Activated CD8-positive, alpha-beta T cell treated with anti-CD3 and anti-CD28 coated beads for 36 hours (primary cell): ENCODE measurements around the gene GPC6. TPM values are rescaled to one million over a fixed set of nuclear protein-coding genes. Genes with fewer than 3 reads are reported as not detected.

ENCODE experiments used
- ATAC-seq: fragments of 200-7000 bp; cut with Tn5 transposase; one replicate; pipeline ENCODE4 v1.10.0; 2021; ENCODE audit warnings: mild to moderate bottlenecking, moderate library complexity
- CTCF ChIA-PET: fragments of 350-600 bp; sonication (Branson Sonifier 250); formaldehyde crosslinking; loops from one replicate; lab custom pipeline; 2021; ENCODE audit warnings: antibody characterized with exemption; lab: Charles Lee
- POLR2A ChIA-PET: fragments of 350-600 bp; sonication (Branson Sonifier 250); formaldehyde crosslinking; loops from one replicate; lab custom pipeline; 2021; ENCODE audit warnings: antibody characterized with exemption; lab: Charles Lee
- DNase-seq: peaks from one replicate; pipeline ENCODE4 v3.0.0-alpha.2; 2020
- H3K27ac Mint-ChIP-seq: one replicate; pipeline ENCODE4 v1.8.0; 2021; ENCODE audit warnings: mild to moderate bottlenecking, mixed read lengths
- H3K27me3 Mint-ChIP-seq: one replicate; pipeline ENCODE4 v1.8.0; 2021; ENCODE audit warnings: mixed read lengths
- H3K36me3 Mint-ChIP-seq: one replicate; pipeline ENCODE4 v1.8.0; 2021; ENCODE audit warnings: low read depth, mixed read lengths
- H3K4me1 Mint-ChIP-seq: one replicate; pipeline ENCODE4 v1.8.0; 2021; ENCODE audit warnings: low read depth, mixed read lengths
- H3K4me3 Mint-ChIP-seq: one replicate; pipeline ENCODE4 v1.8.0; 2021; ENCODE audit warnings: mild to moderate bottlenecking, moderate library complexity, mixed read lengths
- H3K9me3 Mint-ChIP-seq: one replicate; pipeline ENCODE4 v1.8.0; 2021; ENCODE audit warnings: mixed read lengths
- CTCF ChIP-seq: fragments of 200-600 bp; IDR thresholded peaks from one replicate; pipeline ENCODE4 v1.8.0; 2022; ENCODE audit warnings: antibody characterized with exemption, mild to moderate bottlenecking
- intact Hi-C: fragments of 100-400 bp; cut with micrococcal nuclease; formaldehyde crosslinking; loops from one replicate; pipeline ENCODE4 v1.10.0; 2022
- total RNA-seq, 2 experiments: library from RNA; stranded (reverse); gene quantifications; one replicate each; pipeline ENCODE4 v1.2.3, GENCODE V29; 2021

The GPC6 gene
- total RNA-seq, 2 experiments from 2014 or later = not detected

- H3K4me3 Mint-ChIP-seq = no peak overlapping the region
- DNase-seq (no peak), ATAC-seq (no peak)
- H3K36me3 Mint-ChIP-seq = no peaks in the 10 kb centered on the region
- no peak overlapping the region for H3K27ac Mint-ChIP-seq
- no peak for TF ChIP-seq CTCF
- intact Hi-C loops = no loop called here
- H3K27me3 Mint-ChIP-seq = peaks cover 9% of the 10 kb centered on the region
- ChIA-PET POLR2A (no interaction called here), CTCF (no interaction called here)
- no peaks in the 10 kb centered on the region for H3K4me1 Mint-ChIP-seq
- no peaks in the 10 kb centered on the region for H3K9me3 Mint-ChIP-seq
Observed at GRCh38 chr13:94056362-94056990, 829.9 kb downstream of the GPC6 start.

DNA sequence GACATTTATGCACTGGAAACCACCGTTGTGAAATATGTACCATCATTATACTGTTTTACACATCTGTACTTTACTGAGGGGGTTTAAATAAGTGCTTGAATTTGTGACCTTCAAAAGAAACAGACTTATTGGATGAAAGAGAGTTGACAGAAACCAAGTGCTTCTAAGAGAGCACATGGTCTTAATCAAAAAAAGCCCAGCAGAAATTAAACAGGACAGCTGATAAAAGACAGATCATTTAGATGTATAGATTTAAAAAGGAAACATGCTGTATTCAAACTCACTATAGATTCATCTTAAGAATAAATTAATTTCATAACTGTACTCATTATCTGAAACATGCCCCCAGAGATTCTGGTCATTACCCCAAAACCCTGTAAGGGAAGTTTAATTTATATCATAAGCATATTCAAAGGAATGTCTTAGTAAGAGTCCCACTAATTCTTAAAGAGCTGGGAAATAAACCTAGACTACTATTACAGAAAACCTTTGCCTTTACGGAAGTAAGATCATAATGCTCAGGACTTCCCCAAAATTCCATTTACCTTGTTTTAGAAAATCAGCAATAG lies 831.1 kb downstream of the GPC6 start:
- DNase-seq = no peak
- Mint-ChIP-seq H3K9me3 (no peaks in the 10 kb centered on the region), H3K36me3 (no peaks in the 10 kb centered on the region), H3K27ac (no peak overlapping the region), H3K4me1 (no peaks in the 10 kb centered on the region), H3K4me3 (no peak overlapping the region), H3K27me3 (peaks cover 6% of the 10 kb centered on the region)
- no peak for TF ChIP-seq CTCF
- intact Hi-C loops = no loop called here
- ChIA-PET CTCF (no interaction called here), POLR2A (no interaction called here)
- no peak for ATAC-seq

DNA sequence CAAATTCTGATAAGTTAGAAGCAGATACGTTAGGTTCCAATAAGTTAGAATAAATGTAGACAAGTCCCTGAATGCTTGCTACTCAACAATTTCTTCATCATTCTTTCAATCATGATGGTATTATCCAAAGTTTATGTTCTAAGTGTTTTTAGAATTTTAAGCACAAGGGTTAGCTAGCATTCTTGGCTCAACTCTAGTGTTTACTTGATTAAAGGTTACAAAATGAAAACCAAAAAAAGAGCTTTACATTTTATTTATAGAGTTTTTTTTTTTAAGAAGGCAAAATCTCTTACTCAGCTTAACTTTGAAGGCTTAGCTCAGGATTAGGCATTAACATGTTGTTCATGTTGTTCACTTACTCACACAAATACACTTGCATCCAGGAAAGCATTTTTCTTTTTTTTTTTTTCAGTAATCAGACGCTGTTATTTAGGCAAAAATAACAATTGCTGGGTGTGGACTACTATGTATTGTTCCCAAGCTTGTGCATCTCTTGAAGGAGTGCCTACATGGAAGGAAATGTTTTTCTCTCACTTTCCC lies 832.3 kb downstream of the GPC6 start:
- ChIA-PET CTCF (no interaction called here), POLR2A (interaction anchor here (0.6 kb wide), 1 partner anchor 55 kb away, joined by 3 read pairs; no protein-coding TSS in a partner anchor)
- H3K27ac Mint-ChIP-seq = no peak overlapping the region
- no peak for TF ChIP-seq CTCF
- H3K4me1 Mint-ChIP-seq = no peaks in the 10 kb centered on the region
- no peak overlapping the region for H3K4me3 Mint-ChIP-seq
- ATAC-seq (no peak), DNase-seq (no peak)
- peaks cover 2% of the 10 kb centered on the region for H3K27me3 Mint-ChIP-seq
- H3K9me3 Mint-ChIP-seq = no peaks in the 10 kb centered on the region
- intact Hi-C loops = no loop called here
- no peaks in the 10 kb centered on the region for H3K36me3 Mint-ChIP-seq

GRCh38 chr13:94061301-94061700 lies 834.7 kb downstream of the GPC6 start:
- H3K27ac Mint-ChIP-seq = no peak overlapping the region
- TF ChIP-seq CTCF = no peak
- no peaks in the 10 kb centered on the region for H3K36me3 Mint-ChIP-seq
- DNase-seq (no peak), ATAC-seq (no peak)
- ChIA-PET CTCF (no interaction called here), POLR2A (no interaction called here)
- intact Hi-C loops = no loop called here
- no peaks in the 10 kb centered on the region for H3K9me3 Mint-ChIP-seq
- peaks cover 2% of the 10 kb centered on the region for H3K27me3 Mint-ChIP-seq
- no peak overlapping the region for H3K4me3 Mint-ChIP-seq
- H3K4me1 Mint-ChIP-seq = no peaks in the 10 kb centered on the region

DNA sequence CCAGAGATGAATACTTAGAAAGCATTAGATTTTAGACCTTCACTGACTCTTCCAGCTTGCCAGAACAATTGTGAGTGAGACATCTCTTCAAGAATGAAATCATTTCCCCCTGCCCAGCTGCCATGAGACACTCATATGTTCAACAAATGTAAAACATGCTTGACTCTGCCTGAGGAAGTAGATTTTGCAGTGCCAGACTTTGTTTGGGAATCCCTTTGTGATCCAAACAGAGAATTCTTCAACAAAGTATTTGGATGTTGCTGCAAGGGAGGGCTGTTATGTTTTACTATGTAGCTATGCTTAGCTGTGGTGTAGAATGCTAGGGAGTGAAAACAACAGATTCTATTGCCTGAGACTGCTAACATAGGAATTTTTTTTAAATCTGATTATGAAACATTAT lies 836.5 kb downstream of the GPC6 start:
- CTCF ChIA-PET = no interaction called here
- DNase-seq (no peak), ATAC-seq (no peak)
- no peaks in the 10 kb centered on the region for H3K9me3 Mint-ChIP-seq
- POLR2A ChIA-PET = no interaction called here
- H3K4me3 Mint-ChIP-seq = no peak overlapping the region
- no peaks in the 10 kb centered on the region for H3K4me1 Mint-ChIP-seq
- intact Hi-C loops = no loop called here
- peaks cover 1% of the 10 kb centered on the region for H3K27me3 Mint-ChIP-seq
- H3K36me3 Mint-ChIP-seq = no peaks in the 10 kb centered on the region
- no peak overlapping the region for H3K27ac Mint-ChIP-seq
- no peak for TF ChIP-seq CTCF
